Duodenal mucosa (tissue), 2 donors: Measurements from ENCODE around the gene CACNA1H.

Source experiments
- H3K27ac ChIP-seq: one replicate; pipeline ENCODE4 v1.7.0; 2013; ENCODE audit warnings: low read depth, low read length
- H3K27me3 ChIP-seq, 2 donors: one replicate each; pipeline ENCODE4 v1.7.0; 2013; ENCODE audit warnings: low read length in 2 of 2, control low read depth in 1 of 2; ENCODE audit not compliant: insufficient read depth in 2 of 2, control insufficient read depth in 1 of 2
- H3K36me3 ChIP-seq, 2 donors: one replicate each; pipeline ENCODE4 v1.7.0; 2013; ENCODE audit warnings: low read length in 2 of 2, control low read depth in 1 of 2; ENCODE audit not compliant: insufficient read depth in 2 of 2, control insufficient read depth in 1 of 2
- H3K4me1 ChIP-seq, 2 donors: one replicate each; pipeline ENCODE4 v1.7.0; 2013; ENCODE audit warnings: low read length in 2 of 2, control low read depth in 1 of 2; ENCODE audit not compliant: insufficient read depth in 2 of 2, control insufficient read depth in 1 of 2
- H3K4me3 ChIP-seq, 2 donors: one replicate each; pipeline ENCODE4 v1.7.0; 2013; ENCODE audit warnings: low read length in 2 of 2, low read depth in 1 of 2
- H3K9ac ChIP-seq, 2 donors: one replicate each; pipeline ENCODE4 v1.7.0; 2013; ENCODE audit warnings: low read length in 2 of 2, low read depth in 1 of 2
- H3K9me3 ChIP-seq, 2 donors: one replicate each; pipeline ENCODE4 v1.7.0; 2013; ENCODE audit warnings: low read length in 2 of 2, control low read depth in 1 of 2; ENCODE audit not compliant: control insufficient read depth in 1 of 2

The CACNA1H gene

GRCh38 chr16:1156983-1157638 lies 4.2 kb downstream of the CACNA1H start:
- Histone ChIP-seq H3K9ac (no peak overlapping the region), H3K27me3 (peaks cover 19 to 50% of the 10 kb centered on the region in 2 donors), H3K27ac (no peak overlapping the region)

GRCh38 chr16:1157639-1158455 lies 4.9 kb downstream of the CACNA1H start:
- no peaks in the 10 kb centered on the region for H3K36me3 ChIP-seq
- peaks cover 0 to 10% of the 10 kb centered on the region in 2 donors for H3K4me1 ChIP-seq
- peaks cover 18 to 48% of the 10 kb centered on the region in 2 donors for H3K27me3 ChIP-seq
- H3K9me3 ChIP-seq: no peaks in the 10 kb centered on the region
- peak overlapping the region; percentile 10 for H3K27ac ChIP-seq
- no peak overlapping the region for H3K4me3 ChIP-seq
- H3K9ac ChIP-seq: no peak overlapping the region

More at GRCh38 chr16:1156983-1157638, 4.2 kb downstream of the CACNA1H start:
- H3K4me3 ChIP-seq: no peak overlapping the region
- H3K9me3 ChIP-seq: no peaks in the 10 kb centered on the region
- peaks cover 0 to 10% of the 10 kb centered on the region in 2 donors for H3K4me1 ChIP-seq
- H3K36me3 ChIP-seq: no peaks in the 10 kb centered on the region

- Histone ChIP-seq H3K9ac (no peak overlapping the region), H3K4me1 (peaks cover 0 to 10% of the 10 kb centered on the region in 2 donors), H3K27ac (no peak overlapping the region), H3K27me3 (peaks cover 18 to 48% of the 10 kb centered on the region in 2 donors), H3K4me3 (no peak overlapping the region), H3K9me3 (no peaks in the 10 kb centered on the region), H3K36me3 (no peaks in the 10 kb centered on the region)
Measured at GRCh38 chr16:1158456-1159324, 5.8 kb downstream of the CACNA1H start.

- Histone ChIP-seq H3K4me1 (peaks cover 0 to 6% of the 10 kb centered on the region in 2 donors), H3K27ac (peak overlapping the region; percentile 10), H3K9me3 (no peaks in the 10 kb centered on the region), H3K27me3 (peaks cover 12 to 45% of the 10 kb centered on the region in 2 donors), H3K36me3 (no peaks in the 10 kb centered on the region), H3K9ac (no peak overlapping the region), H3K4me3 (no peak overlapping the region)
Measured at GRCh38 chr16:1159325-1159972, 6.5 kb downstream of the CACNA1H start.

- Histone ChIP-seq H3K9me3 (no peaks in the 10 kb centered on the region), H3K27ac (no peak overlapping the region), H3K27me3 (peaks cover 5 to 37% of the 10 kb centered on the region in 2 donors), H3K36me3 (no peaks in the 10 kb centered on the region), H3K9ac (no peak overlapping the region), H3K4me3 (no peak overlapping the region), H3K4me1 (peaks cover 0 to 4% of the 10 kb centered on the region in 2 donors)
Measured at GRCh38 chr16:1159973-1160772, 7.3 kb downstream of the CACNA1H start.

GRCh38 chr16:1160773-1161348 lies 8.0 kb downstream of the CACNA1H start:
- Histone ChIP-seq H3K4me3 (no peak overlapping the region), H3K9ac (no peak overlapping the region), H3K27me3 (peaks cover 0 to 31% of the 10 kb centered on the region in 2 donors), H3K4me1 (peaks cover 0 to 4% of the 10 kb centered on the region in 2 donors), H3K27ac (no peak overlapping the region), H3K9me3 (no peaks in the 10 kb centered on the region), H3K36me3 (no peaks in the 10 kb centered on the region)

GRCh38 chr16:1162701-1163566 lies 10.0 kb downstream of the CACNA1H start:
- Histone ChIP-seq H3K4me3 (no peak overlapping the region), H3K27ac (no peak overlapping the region), H3K9ac (no peak overlapping the region), H3K4me1 (peaks cover 4% of the 10 kb centered on the region in 2 donors), H3K36me3 (no peaks in the 10 kb centered on the region), H3K27me3 (peaks cover 0 to 22% of the 10 kb centered on the region in 2 donors), H3K9me3 (no peaks in the 10 kb centered on the region)

GRCh38 chr16:1163567-1164055 lies 10.7 kb downstream of the CACNA1H start:
- H3K4me3 ChIP-seq: no peak overlapping the region
- peaks cover 4% of the 10 kb centered on the region in 2 donors for H3K4me1 ChIP-seq
- H3K9me3 ChIP-seq: no peaks in the 10 kb centered on the region
- no peaks in the 10 kb centered on the region for H3K36me3 ChIP-seq
- peaks cover 0 to 20% of the 10 kb centered on the region in 2 donors for H3K27me3 ChIP-seq
- H3K27ac ChIP-seq: no peak overlapping the region
- no peak overlapping the region for H3K9ac ChIP-seq
